HG02840 (cell line): Measurements from ENCODE around the gene UST.

Source experiments
- ATAC-seq: cut with Tn5 transposase; IDR thresholded peaks from one replicate; pipeline ENCODE4 v1.9.1; 2021; ENCODE audit warnings: mild to moderate bottlenecking, moderate library complexity, moderate number of reproducible peaks; ENCODE audit not compliant: unreplicated experiment, low FRiP score

The UST gene

GRCh38 chr6:149074832-149075258 is 328.0 kb downstream of the UST start:
- no peak for ATAC-seq

GRCh38 chr6:149075616-149076354 is 329.0 kb downstream of the UST start:
- ATAC-seq, result no peak

- no peak for ATAC-seq
Measured at GRCh38 chr6:149076355-149076734, 329.5 kb downstream of the UST start.

GRCh38 chr6:149077208-149077607 is 330.4 kb downstream of the UST start:
- no peak for ATAC-seq

GRCh38 chr6:149078211-149078782 is 331.5 kb downstream of the UST start:
- ATAC-seq, result no peak

DNA sequence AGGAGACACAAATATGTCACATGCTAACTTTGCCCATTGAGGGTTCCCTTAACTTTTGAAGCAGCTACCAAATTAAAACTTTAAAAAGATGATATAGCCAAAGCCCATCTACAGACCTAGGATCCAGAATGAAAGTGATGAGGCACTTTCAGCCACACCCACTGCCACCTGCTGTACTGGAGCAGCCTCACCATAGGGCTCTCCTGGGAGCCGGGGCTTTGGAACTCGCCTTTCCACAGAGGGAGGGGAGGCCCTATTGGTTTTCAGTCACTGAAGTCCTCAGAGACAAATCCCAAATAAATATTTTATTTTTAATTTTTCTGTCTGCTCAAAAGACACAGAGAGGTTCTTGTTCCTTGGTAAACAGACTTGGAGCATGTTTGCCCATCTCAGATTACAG is 332.6 kb downstream of the UST start:
- ATAC-seq, result no peak

- ATAC-seq, result no peak
Measured at GRCh38 chr6:149079911-149080491, 333.2 kb downstream of the UST start.

DNA sequence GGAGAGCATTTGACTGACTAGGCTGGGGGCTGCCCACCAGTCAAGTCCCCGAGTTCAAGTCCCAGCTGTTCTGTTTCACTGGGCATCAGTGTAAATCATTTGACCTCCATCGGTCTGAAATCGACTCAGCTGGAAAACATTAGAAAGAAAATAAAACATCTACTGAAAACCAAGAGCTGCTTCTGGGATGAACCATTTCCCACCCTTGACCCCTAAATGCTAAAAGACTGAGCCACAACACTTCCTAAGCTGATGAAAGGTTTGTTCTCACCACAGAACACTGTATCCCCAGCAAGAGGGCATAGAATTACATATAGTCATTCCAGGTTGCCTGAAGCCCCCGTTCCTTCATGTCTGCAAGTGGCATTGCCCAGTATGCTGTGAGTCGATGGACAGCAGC is 333.7 kb downstream of the UST start:
- ATAC-seq, result no peak

DNA sequence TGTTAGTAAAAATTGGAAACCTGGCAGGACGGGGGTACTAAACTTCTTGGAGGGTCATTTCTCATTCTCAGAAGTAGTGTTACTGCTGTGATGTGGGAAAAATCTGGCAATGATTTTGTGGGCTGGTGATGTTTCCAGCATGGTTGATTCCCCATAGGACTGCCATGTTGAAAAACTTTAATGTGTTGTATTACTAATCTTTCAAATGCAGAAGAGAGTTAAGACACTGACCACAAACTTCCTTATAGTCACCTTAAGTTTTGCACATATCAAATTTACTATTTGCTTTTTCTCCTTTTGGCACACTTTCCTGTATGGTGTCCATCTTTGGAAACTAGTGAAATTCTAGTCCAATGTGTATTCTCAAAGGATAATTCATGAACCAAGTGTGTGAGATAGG is 334.5 kb downstream of the UST start:
- ATAC-seq, result no peak

- ATAC-seq, result no peak
Measured at GRCh38 chr6:149082320-149082719, 335.5 kb downstream of the UST start.

- ATAC-seq, result no peak
Measured at GRCh38 chr6:149084026-149084425, 337.2 kb downstream of the UST start.

- no peak for ATAC-seq
Measured at GRCh38 chr6:149084808-149085556, 338.2 kb downstream of the UST start.

- ATAC-seq, result no peak
Measured at GRCh38 chr6:149085557-149085938, 338.7 kb downstream of the UST start.

DNA sequence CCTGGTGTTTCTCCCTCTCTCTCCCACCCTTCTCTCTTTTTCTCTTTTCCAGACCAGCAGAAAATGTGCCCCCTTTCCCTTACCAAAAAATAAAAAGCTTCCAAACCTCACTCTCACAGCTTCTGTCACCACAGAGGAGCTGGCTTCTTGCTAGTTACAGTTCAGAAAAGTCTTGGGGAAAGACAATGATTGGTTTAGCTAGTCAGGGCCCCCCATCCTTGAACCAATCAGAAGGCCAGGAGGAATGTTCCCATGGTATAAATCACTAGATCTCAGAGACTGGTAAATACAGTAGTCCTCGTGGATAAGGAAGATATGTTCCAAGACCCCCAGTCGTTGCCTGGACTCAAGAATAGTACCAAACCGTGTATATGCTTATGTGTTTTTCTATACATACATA is 339.5 kb downstream of the UST start:
- ATAC-seq, result no peak

DNA sequence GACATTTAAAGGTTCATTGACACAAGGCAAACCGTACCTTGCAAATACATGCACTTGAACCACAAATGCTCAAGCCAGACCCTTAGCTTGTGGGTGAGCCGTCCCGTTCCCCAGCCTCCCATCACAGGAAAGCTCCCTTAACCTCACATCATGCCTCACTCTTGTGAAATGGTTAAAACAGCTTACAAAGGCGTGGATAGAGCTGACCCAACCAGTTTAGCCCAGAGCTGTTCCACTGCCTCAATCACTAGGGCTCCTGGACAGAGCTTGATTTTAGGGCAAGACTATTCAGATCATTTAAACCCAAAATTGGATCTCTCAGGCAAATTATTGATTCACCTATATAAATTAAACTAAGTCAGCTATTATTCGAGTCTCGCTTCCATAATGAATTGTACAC is 341.1 kb downstream of the UST start:
- no peak for ATAC-seq

- ATAC-seq, result no peak
Measured at GRCh38 chr6:149088361-149088760, 341.5 kb downstream of the UST start.

- no peak for ATAC-seq
Measured at GRCh38 chr6:149089510-149089909, 342.7 kb downstream of the UST start.

GRCh38 chr6:149090937-149091336 is 344.1 kb downstream of the UST start:
- no peak for ATAC-seq

DNA sequence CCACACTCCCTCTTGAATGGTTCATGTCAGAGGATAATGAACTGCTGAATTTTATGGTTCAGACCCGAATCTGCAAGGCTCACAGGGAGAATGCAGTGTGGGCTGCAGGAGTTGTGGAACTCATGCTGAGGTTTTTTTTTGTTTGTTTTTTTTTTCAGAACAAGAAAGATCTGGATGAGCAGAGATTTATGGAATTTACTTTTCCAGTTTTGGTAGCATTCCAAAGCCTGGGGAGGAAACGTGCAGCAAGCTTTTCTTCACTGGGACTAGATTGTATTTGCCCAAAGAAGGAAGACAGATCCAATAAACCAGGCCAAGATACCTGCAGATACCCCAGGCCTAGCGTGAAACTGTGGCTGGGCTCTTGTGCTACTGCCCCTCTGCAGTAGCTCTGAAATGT is 346.8 kb downstream of the UST start:
- no peak for ATAC-seq

- no peak for ATAC-seq
Measured at GRCh38 chr6:149094156-149094555, 347.3 kb downstream of the UST start.

DNA sequence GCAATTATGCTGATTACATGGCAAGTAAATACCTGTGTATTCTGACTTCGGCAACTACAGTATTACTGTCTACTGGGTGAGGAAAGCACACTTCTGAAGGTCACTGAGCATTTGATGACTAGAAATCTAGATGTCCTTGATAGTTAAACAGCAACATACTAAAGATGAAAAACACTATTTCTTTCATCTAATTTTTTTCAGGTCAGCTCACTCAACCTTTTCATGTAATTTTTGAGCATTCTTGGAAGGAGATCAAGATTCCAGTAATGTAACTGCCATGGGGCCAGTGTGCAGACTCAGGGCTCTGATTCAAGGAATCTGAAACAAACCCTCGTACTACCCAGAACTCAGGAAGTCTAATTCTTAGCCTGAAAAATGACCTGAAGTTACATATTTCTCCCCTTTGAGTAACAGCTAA is 348.1 kb downstream of the UST start:
- ATAC-seq, result no peak
